ENCODE data around the gene SLC4A8. TPM values are rescaled to one million over a fixed set of nuclear protein-coding genes. Genes with fewer than 3 reads are reported as not detected.

Gene SLC4A8
- total RNA-seq, 1 experiment from 2014 or later = 1.4 TPM

DNA sequence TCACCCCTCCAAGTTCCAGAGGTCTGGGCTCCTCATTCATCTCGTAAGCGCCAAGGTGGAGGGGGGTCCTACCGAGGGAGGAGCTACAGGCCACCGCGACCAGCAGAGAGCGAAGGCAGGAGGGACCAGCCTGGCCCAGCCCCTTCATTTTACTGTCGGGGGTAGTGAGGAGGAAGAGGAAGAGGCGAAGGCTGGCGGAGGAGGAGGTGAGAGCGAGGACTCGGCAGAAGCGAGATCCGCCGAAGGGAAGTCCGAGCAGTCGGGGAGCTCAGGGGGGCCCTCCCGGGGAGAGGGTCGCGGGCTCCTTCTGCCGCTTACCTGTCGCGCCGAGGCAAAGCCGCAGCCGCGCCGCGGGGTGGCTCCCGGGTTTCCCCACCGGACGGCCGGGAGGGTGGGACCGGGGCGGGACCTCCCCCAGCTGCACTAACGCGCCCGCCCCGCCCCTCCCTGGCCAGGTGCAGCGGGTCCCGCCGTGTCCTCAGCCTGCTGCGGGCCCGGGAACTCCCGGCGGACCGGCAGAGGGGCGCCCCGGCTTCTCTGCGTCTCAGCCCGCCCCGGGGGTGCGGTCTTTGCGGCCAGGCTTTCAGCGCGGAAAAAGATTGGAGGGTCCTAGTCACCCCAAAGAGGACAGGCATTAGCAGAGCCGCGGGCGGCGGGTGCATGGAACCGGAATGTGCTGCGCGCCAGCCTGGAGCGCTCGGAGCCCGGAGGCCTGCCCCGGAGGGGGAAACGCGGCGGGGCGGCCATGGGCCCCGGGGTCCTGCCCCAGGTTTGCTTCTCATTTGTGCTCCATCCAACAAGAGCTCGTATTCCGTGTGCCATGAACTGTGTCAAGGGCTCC lies 33.1 kb upstream of the SLC4A8 start, which contains the start of gene GALNT6 (continued):
- TF ChIP-seq ZFX (IDR thresholded peaks at IDR 0.05) = peak; percentile 52; the same call in 1 of the 2 replicates
- TF ChIP-seq, protein P1, sequence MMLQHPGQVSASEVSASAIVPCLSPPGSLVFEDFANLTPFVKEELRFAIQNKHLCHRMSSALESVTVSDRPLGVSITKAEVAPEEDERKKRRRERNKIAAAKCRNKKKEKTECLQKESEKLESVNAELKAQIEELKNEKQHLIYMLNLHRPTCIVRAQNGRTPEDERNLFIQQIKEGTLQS (IDR thresholded peaks at IDR 0.05) = no peak
- TF ChIP-seq ELF1 (IDR thresholded peaks at IDR 0.05; ENCODE audit: borderline replicate concordance, low read depth) = no peak
- TF ChIP-seq TCF7L2 (IDR thresholded peaks at IDR 0.05; ENCODE audit: borderline replicate concordance, extremely low read depth, insufficient read depth, insufficient read length) = no peak

DNA sequence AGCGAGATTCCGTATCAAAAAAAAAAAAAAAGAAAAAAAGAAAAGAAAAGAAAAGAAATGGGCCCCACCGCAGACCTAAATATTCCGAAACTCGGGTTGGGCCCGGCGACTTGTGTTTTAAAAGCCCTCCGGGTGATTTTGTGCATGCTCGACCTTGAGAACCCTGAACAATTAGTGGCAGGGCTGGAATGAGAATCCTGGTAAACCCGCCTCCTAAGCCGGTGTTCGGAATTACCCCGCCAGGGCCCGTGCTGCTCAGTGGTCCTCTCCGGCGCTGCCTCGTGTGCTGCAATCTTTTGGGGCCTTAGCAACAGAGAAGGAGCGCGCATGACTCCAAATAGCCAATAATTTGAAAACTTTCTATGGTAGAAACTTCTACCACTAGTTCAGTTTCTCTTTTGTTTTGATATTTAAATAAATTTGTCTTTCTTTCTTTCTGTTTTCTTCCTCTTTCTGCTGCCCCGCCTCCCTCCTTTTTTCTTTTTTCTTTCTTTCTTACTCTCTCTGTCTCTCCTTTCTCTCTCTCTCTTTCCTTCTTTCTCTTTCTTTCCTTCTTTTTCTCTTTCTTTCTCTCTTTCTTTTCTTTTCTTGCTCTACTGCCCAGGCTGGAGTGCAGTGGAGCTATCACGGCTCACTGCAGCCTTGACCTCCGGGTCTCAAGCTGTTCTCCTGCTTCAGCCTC lies 31.9 kb upstream of the SLC4A8 start:
- no peaks in the 10 kb centered on the region for H3K9me3 ChIP-seq (ENCODE audit: control insufficient read depth in 1 of 2, insufficient read depth in 1 of 2, low read depth in 1 of 2, low read length in 2 of 2)
- peak overlapping the region; percentile 68 to 89 for H3K4me3 ChIP-seq (replicated peaks in 1 of 2; ENCODE audit: low read depth in 1 of 2, low read length in 2 of 2)
- CTCF ChIA-PET = interaction anchor here (0.6 kb wide), 1 partner anchor 921 kb away, joined by 3 read pairs; no protein-coding TSS in a partner anchor
- POLR2A ChIA-PET = no interaction called here
- intact Hi-C loops (cut with micrococcal nuclease) = no loop called here
- H3K36me3 ChIP-seq (ENCODE audit: control insufficient read depth in 1 of 2, insufficient read depth in 2 of 2, low read length in 2 of 2) = no peaks in the 10 kb centered on the region
- H3K9ac ChIP-seq (ENCODE audit: low read length) = peak overlapping the region; percentile 77
- H3K79me2 ChIP-seq (ENCODE audit: insufficient read depth, low read length) = no peaks in the 10 kb centered on the region
- TSS peak; percentile 65 for BruUV-seq (replicated peaks)
- no peak overlapping the region for H3K27ac ChIP-seq (ENCODE audit: low read depth, low read length)
- peak; percentile 31; the same call in 1 of the 2 replicates for ATAC-seq
- TF ChIP-seq, protein P2, sequence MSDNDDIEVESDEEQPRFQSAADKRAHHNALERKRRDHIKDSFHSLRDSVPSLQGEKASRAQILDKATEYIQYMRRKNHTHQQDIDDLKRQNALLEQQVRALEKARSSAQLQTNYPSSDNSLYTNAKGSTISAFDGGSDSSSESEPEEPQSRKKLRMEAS (IDR thresholded peaks at IDR 0.05) = peak; percentile 20; the same call in 1 of the 2 replicates
- TF ChIP-seq, protein P3, sequence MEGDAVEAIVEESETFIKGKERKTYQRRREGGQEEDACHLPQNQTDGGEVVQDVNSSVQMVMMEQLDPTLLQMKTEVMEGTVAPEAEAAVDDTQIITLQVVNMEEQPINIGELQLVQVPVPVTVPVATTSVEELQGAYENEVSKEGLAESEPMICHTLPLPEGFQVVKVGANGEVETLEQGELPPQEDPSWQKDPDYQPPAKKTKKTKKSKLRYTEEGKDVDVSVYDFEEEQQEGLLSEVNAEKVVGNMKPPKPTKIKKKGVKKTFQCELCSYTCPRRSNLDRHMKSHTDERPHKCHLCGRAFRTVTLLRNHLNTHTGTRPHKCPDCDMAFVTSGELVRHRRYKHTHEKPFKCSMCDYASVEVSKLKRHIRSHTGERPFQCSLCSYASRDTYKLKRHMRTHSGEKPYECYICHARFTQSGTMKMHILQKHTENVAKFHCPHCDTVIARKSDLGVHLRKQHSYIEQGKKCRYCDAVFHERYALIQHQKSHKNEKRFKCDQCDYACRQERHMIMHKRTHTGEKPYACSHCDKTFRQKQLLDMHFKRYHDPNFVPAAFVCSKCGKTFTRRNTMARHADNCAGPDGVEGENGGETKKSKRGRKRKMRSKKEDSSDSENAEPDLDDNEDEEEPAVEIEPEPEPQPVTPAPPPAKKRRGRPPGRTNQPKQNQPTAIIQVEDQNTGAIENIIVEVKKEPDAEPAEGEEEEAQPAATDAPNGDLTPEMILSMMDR (IDR thresholded peaks at IDR 0.05 in 2 of 3, conservative IDR thresholded peaks at IDR 0.05 in 1 of 3; ENCODE audit: borderline replicate concordance in 1 of 3, insufficient read depth in 1 of 3, low read depth in 2 of 3, low read length in 2 of 3) = no peak
- TF ChIP-seq SRF (IDR thresholded peaks at IDR 0.05; ENCODE audit: low read depth) = no peak
- H3K27me3 ChIP-seq (ENCODE audit: insufficient read depth, low read length) = no peaks in the 10 kb centered on the region
- DNase-seq (ENCODE audit: low read depth, low spot score) = no peak
- H2AFZ ChIP-seq (ENCODE audit: low read depth, low read length, poor library complexity, severe bottlenecking) = peak overlapping the region; percentile 11
- H3K9me2 ChIP-seq (ENCODE audit: insufficient read depth) = no peaks in the 10 kb centered on the region
- peaks cover 5 to 20% of the 10 kb centered on the region in 2 experiments; a peak in 2 of 4 replicates for H3K4me1 ChIP-seq (ENCODE audit: control insufficient read depth in 1 of 2, insufficient read depth in 2 of 2, low read length in 2 of 2)
- H4K20me1 ChIP-seq (ENCODE audit: insufficient read depth) = no peaks in the 10 kb centered on the region
- peak overlapping the region; percentile 96 for H3K4me2 ChIP-seq (ENCODE audit: low read length)
- RAD21 ChIA-PET (ENCODE audit: low non-redundant PET in 1 of 2, low total read pairs in 2 of 2, uncharacterized antibody in 2 of 2, unreplicated experiment in 2 of 2) = no interaction called here

All from HCT116 (cell line).